ENCODE data around the gene SLC27A1. TPM values are rescaled to one million over a fixed set of nuclear protein-coding genes. Genes with fewer than 3 reads are reported as not detected.

Gene SLC27A1
- polyA plus RNA-seq, 1 of the 3 experiments (the other 2 are of a cell fraction), result 15.0 TPM

DNA sequence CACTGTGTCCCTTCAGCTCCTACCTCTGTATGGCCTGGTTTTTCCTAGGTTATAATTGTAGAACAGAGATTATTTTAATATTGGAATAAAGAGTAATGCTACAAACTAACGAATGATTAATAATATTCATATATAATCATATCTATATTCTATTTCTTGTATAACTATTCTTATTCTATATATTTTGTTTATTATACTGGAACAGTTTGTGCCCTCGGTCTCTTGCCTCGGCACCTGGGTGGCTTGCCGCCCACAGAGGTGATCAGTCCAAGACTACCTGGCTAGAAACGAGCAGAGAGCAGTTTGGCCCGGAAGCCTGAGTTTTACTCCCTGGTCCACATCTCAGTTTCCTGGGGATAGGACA is 3.9 kb upstream of the SLC27A1 start:
- Histone ChIP-seq H3K4me3 (ENCODE audit: low read depth in 2 of 2, low read length in 1 of 2) (0 out of 4 replicates have a peak overlapping the region, but pooled peaks of 1 of the 2 experiments have one; percentile 20), H3K27ac (ENCODE audit: low read depth in 2 of 2, low read length in 1 of 2) (no peak overlapping the region), H3K9me2 (no peaks in the 10 kb centered on the region), H3K9me3 (no peaks in the 10 kb centered on the region), H3F3A (replicated peaks; ENCODE audit: insufficient read depth) (peaks cover 3% of the 10 kb centered on the region), H3K36me3 (replicated peaks in 1 of 2; ENCODE audit: control insufficient read depth in 1 of 2, insufficient read depth in 2 of 2, low read length in 1 of 2) (no peaks in the 10 kb centered on the region), H2AFZ (ENCODE audit: low read depth) (no peak overlapping the region), H3K4me1 (ENCODE audit: control insufficient read depth in 1 of 2, insufficient read depth in 2 of 2, low read depth in 1 of 2, low read length in 1 of 2) (peaks cover 6 to 13% of the 10 kb centered on the region in 2 experiments; a peak in 3 of 4 replicates), H3K9ac (no peak overlapping the region), H3K4me2 (no peak overlapping the region), H4K20me1 (ENCODE audit: insufficient read depth) (no peaks in the 10 kb centered on the region), H3K27me3 (ENCODE audit: insufficient read depth) (peaks cover 9% of the 10 kb centered on the region; the same call in 1 of the 2 replicates), H3K79me2 (ENCODE audit: insufficient read depth) (peaks cover 7% of the 10 kb centered on the region; the same call in 1 of the 2 replicates)
- WGBS (ENCODE audit: low lambda C conversion rate), result 31% methylated on average over 6 of the region's 6 CpGs
- no peak for TF ChIP-seq MXI1 (IDR thresholded peaks at IDR 0.05; ENCODE audit: low read depth, low read length)
- POLR2A ChIA-PET, result interaction anchor here (0.6 kb wide), 1 partner anchor 275 kb away, joined by 4 read pairs; no protein-coding TSS in a partner anchor
- CTCF ChIA-PET, result interaction anchor here (0.6 to 3.3 kb wide), 22 partner anchors 9 to 704 kb away, joined by 3 to 22 read pairs (median 4); partner anchors contain the start of genes CCDC194, MVB12A and TMEM221
- DNase-seq, result no peak

DNA sequence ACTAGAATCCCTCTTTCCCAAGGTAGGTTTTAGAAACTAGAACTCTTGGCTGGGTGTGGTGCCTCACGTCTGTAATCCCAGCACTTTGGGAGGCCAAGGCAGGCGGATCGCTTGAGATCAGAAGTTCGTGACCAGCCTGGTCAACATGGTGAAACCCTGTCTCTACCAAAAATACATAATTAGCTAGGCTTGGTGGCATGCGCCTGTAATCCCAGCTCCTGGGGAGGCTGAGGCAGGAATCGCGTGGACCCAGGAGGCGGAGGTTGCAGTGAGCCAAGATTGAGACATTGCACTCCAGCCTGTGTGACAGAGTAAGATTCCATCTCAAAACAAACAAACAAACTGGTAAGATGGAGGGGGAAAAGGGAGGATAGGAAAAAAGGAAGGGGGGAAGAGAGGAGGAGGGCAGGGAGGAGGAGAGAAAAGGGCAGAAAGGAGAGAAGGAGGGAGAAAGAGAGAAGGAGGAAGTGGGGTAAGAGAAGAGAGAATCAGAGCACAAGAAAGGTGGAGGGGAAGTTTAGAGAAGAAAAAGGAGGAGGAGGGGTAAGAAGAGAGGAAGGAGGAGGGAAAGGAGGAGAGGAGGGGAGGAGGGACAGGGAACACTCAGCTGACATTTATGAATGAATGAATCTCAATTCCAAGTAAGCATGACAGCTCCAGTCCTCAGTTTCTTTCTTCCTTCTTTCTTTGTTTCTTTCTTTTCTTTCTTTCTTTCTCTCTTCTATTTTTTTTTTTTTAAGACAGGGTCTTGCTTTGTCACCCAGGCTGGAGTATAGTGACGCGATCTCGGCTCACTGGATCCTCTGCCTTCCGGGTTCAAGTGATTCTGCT is 2.6 kb upstream of the SLC27A1 start:
- Histone ChIP-seq H3K36me3 (replicated peaks in 1 of 2; ENCODE audit: control insufficient read depth in 1 of 2, insufficient read depth in 2 of 2, low read length in 1 of 2) (no peaks in the 10 kb centered on the region), H2AFZ (ENCODE audit: low read depth) (no peak overlapping the region), H3F3A (replicated peaks; ENCODE audit: insufficient read depth) (peaks cover 3% of the 10 kb centered on the region), H4K20me1 (ENCODE audit: insufficient read depth) (no peaks in the 10 kb centered on the region; the same call in 1 of the 2 replicates), H3K79me2 (ENCODE audit: insufficient read depth) (peaks cover 19% of the 10 kb centered on the region), H3K4me1 (ENCODE audit: control insufficient read depth in 1 of 2, insufficient read depth in 2 of 2, low read depth in 1 of 2, low read length in 1 of 2) (peaks cover 6 to 17% of the 10 kb centered on the region in 2 experiments; a peak in 3 of 4 replicates), H3K9me3 (no peaks in the 10 kb centered on the region), H3K4me2 (no peak overlapping the region), H3K4me3 (ENCODE audit: low read depth in 2 of 2, low read length in 1 of 2) (no peak overlapping the region), H3K9me2 (no peaks in the 10 kb centered on the region), H3K9ac (no peak overlapping the region), H3K27ac (ENCODE audit: low read depth in 2 of 2, low read length in 1 of 2) (no peak overlapping the region), H3K27me3 (ENCODE audit: insufficient read depth) (0 out of 2 replicates have a peak, but pooled peaks cover under 1% of the 10 kb centered on the region)
- TF ChIP-seq, protein P1, sequence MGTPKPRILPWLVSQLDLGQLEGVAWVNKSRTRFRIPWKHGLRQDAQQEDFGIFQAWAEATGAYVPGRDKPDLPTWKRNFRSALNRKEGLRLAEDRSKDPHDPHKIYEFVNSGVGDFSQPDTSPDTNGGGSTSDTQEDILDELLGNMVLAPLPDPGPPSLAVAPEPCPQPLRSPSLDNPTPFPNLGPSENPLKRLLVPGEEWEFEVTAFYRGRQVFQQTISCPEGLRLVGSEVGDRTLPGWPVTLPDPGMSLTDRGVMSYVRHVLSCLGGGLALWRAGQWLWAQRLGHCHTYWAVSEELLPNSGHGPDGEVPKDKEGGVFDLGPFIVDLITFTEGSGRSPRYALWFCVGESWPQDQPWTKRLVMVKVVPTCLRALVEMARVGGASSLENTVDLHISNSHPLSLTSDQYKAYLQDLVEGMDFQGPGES (IDR thresholded peaks at IDR 0.05; ENCODE audit: low read depth, low read length), result no peak
- TF ChIP-seq RFX5 (IDR thresholded peaks at IDR 0.05; ENCODE audit: low read length), result no peak
- TF ChIP-seq ZBTB33 (IDR thresholded peaks at IDR 0.05; ENCODE audit: borderline replicate concordance, low read depth), result no peak
- TF ChIP-seq CHD2 (IDR thresholded peaks at IDR 0.05; ENCODE audit: low read length, partially characterized antibody), result no peak
- TF ChIP-seq NRF1 (IDR thresholded peaks at IDR 0.05; ENCODE audit: low read depth, low read length), result no peak
- no peak for TF ChIP-seq USF1 (IDR thresholded peaks at IDR 0.05; ENCODE audit: borderline replicate concordance, low read depth)
- no peak for TF ChIP-seq EZH2phosphoT487 (IDR thresholded peaks at IDR 0.05; ENCODE audit: borderline replicate concordance, low read depth)
- 87% methylated on average over 10 of the region's 12 CpGs for WGBS (ENCODE audit: low lambda C conversion rate)
- CTCF ChIA-PET, result interaction anchor here (0.6 to 3.3 kb wide), 13 partner anchors 10 to 728 kb away, joined by 3 to 11 read pairs (median 4); partner anchors contain the start of genes CCDC194, KCNN1 and TMEM221
- POLR2A ChIA-PET, result no interaction called here
- DNase-seq, result no peak
